IPS DF 6.9 (cell line): Measurements from ENCODE around the gene EXOSC10.

Experiments
- DNase-seq: peaks from one replicate; pipeline ENCODE4 v3.0.0-alpha.2; 2013; ENCODE audit warnings: low read depth, low spot score
- H3K27ac ChIP-seq: one replicate; pipeline ENCODE4 v1.5.1; 2013; ENCODE audit warnings: low read length, control low read depth
- H3K27me3 ChIP-seq: 2 replicates; pipeline ENCODE4 v1.6.1; 2013; ENCODE audit warnings: mild to moderate bottlenecking, low read length; ENCODE audit not compliant: control insufficient read depth, insufficient read depth
- H3K36me3 ChIP-seq: 2 replicates; pipeline ENCODE4 v1.6.1; 2013; ENCODE audit warnings: low read length; ENCODE audit not compliant: control insufficient read depth, insufficient read depth
- H3K4me1 ChIP-seq: 2 replicates; pipeline ENCODE4 v1.6.1; 2013; ENCODE audit warnings: low read length; ENCODE audit not compliant: control insufficient read depth, insufficient read depth
- H3K4me3 ChIP-seq: 2 replicates; pipeline ENCODE4 v1.5.1; 2013; ENCODE audit warnings: mild to moderate bottlenecking, low read length
- H3K9me3 ChIP-seq: 2 replicates; pipeline ENCODE4 v1.6.1; 2013; ENCODE audit warnings: low read length, inconsistent platforms; ENCODE audit not compliant: control insufficient read depth, insufficient read depth
- WGBS: extraction: QIAGEN DNeasy Blood & Tissue Kit; methylation state at CpG from one replicate; pipeline ENCODE4 v1.1.7; 2013; ENCODE audit warnings: mixed read lengths, missing lambda C conversion rate; ENCODE audit not compliant: insufficient read length, insufficient coverage; 5-methylcytosine and 5-hydroxymethylcytosine counted together

The EXOSC10 gene

DNA sequence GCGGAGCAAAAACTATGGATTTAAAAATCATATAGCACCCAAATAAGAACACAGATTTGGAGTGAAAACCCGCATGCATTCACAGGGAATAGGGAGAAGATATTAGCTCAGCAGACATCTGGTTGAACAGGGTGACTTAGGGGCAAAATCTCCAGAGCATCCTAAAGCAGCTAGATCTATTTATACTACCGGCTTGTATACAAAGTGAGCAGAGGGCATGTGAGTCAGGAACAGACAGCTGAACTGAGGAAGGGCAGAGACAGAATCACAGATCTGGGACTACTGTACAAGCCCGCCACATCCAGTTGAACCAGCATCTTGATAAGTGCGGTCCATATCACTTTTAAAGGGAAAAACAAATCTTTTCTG lies 35.2 kb upstream of the EXOSC10 start:
- peaks cover 37% of the 10 kb centered on the region for H3K36me3 ChIP-seq
- no CpG with 5 or more reads among the region's 5 CpGs for WGBS

DNA sequence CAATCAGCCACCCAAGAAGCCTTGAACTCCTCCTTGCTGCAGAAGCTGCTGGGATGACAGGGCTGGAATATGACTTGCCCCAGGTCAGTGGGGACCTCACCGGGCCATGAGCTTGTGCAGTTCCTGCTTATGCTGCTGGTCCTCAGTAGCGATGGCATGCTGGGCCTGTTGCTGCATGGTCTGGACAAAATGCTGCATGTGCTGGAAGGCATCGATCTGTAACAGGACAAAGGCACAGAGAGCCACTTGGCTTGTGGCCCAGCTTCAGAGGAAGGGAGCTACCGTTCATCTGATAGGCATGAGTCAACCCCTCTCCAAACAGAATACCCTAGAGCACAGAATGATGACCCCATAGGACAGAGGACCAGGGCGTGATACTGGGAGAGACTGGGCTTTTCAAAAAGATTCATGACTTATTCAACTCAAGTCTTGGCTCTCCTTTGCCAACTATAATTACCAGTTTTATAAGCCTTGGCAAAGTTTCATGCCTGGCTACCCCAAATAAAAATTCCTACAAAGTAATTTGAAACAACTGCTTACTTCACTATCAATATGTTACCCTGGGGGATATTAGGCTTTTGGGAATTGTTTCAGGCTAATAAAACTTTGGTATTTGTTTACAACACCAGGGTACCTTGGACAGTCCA lies 34.7 kb upstream of the EXOSC10 start:
- no peaks in the 10 kb centered on the region for H3K27me3 ChIP-seq
- H3K9me3 ChIP-seq = no peaks in the 10 kb centered on the region
- H3K4me3 ChIP-seq = no peak overlapping the region
- no CpG with 5 or more reads among the region's 5 CpGs for WGBS
- no peak overlapping the region for H3K27ac ChIP-seq
- no peak for DNase-seq
- no peaks in the 10 kb centered on the region for H3K4me1 ChIP-seq
- peaks cover 39% of the 10 kb centered on the region for H3K36me3 ChIP-seq

More for the DNA sequence above, 35.2 kb upstream of the EXOSC10 start:
- no peaks in the 10 kb centered on the region for H3K4me1 ChIP-seq
- H3K27ac ChIP-seq = no peak overlapping the region
- no peak overlapping the region for H3K4me3 ChIP-seq
- no peak for DNase-seq
- H3K27me3 ChIP-seq = no peaks in the 10 kb centered on the region
- H3K9me3 ChIP-seq = no peaks in the 10 kb centered on the region

DNA sequence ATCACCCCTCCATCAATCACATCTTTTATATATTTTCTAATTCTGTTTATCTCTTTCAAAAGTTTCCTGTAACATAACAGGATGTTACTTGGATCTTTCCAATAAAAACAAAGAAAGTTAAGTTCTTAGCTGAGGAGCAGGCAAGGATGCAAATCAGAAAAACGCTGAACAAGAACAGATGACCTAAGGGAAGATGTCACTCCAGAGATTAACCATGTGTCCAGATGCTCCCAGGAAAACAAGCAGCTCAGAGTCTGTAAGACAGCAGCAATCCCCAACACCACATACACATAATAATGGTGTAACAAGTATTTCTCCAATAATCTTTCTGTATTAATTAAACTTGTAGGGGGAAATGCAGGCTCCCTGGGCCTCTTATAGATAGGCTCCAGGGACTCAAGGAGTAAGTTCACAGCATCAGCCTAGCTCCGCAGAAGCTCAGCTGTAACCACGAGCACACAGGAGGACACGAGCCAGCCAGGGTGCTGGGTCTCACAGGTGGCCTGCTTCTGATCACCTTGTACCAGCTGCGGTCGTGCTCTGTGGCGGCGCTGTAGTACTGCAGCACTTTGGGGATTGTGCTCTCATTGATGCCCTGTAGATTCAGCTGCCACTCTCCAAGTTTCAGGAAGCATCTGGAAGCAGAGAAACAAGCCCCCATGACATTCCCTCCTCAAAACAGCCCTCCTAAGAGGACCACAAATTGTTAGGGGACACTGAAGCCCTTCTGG lies 33.1 kb upstream of the EXOSC10 start:
- no CpG with 5 or more reads among the region's 8 CpGs for WGBS
- no peak for DNase-seq
- H3K36me3 ChIP-seq = peaks cover 38% of the 10 kb centered on the region

DNA sequence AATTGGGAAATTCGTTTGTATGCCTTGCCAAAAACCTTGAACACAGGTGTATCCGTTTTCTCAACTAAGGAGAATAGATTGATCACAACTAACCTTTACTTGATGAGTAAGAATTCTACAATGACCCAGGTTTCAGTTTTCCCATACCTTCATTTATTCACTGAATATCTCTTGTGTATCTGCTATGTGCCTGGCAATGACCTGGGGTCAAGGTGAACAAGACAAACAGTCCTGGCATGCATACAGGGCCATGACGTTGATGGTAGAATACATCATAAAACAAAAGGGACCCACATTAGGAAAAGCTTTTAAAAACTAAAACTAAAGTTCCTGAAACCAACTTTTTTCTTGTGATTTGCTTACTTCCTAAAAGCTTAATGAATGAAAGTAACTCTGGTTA lies 32.1 kb upstream of the EXOSC10 start:
- Histone ChIP-seq H3K4me3 (no peak overlapping the region), H3K27me3 (no peaks in the 10 kb centered on the region), H3K9me3 (no peaks in the 10 kb centered on the region), H3K27ac (no peak overlapping the region), H3K4me1 (no peaks in the 10 kb centered on the region), H3K36me3 (peaks cover 46% of the 10 kb centered on the region)
- WGBS = no CpG with 5 or more reads among the region's 3 CpGs
- no peak for DNase-seq

More for the DNA sequence above, 33.1 kb upstream of the EXOSC10 start:
- H3K9me3 ChIP-seq = no peaks in the 10 kb centered on the region
- H3K4me1 ChIP-seq = no peaks in the 10 kb centered on the region
- no peaks in the 10 kb centered on the region for H3K27me3 ChIP-seq
- no peak overlapping the region for H3K27ac ChIP-seq
- H3K4me3 ChIP-seq = no peak overlapping the region

DNA sequence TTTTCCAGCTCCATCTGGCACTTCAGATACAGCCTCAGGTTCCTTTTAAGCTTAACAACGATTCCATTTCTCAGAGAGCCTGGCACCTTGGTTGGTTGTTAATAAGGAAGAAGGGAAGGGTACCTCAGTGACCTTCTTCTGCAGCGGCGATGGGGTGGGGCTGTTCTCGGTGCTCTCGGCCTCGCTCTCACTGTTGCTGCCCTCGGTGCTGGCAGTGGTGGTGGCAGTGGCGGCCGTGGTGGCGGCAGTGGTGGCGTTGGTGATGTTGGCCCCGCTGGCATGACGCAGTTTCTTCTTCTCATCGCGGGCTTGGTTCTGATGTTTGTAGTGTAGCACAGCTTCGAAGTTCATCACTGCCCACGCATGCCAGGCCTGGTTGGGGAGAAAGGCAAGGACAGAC lies 30.7 kb upstream of the EXOSC10 start:
- Histone ChIP-seq H3K27ac (no peak overlapping the region), H3K4me1 (no peaks in the 10 kb centered on the region), H3K4me3 (no peak overlapping the region), H3K27me3 (no peaks in the 10 kb centered on the region), H3K9me3 (no peaks in the 10 kb centered on the region), H3K36me3 (peaks cover 50% of the 10 kb centered on the region)
- WGBS = no CpG with 5 or more reads among the region's 17 CpGs
- DNase-seq = no peak

DNA sequence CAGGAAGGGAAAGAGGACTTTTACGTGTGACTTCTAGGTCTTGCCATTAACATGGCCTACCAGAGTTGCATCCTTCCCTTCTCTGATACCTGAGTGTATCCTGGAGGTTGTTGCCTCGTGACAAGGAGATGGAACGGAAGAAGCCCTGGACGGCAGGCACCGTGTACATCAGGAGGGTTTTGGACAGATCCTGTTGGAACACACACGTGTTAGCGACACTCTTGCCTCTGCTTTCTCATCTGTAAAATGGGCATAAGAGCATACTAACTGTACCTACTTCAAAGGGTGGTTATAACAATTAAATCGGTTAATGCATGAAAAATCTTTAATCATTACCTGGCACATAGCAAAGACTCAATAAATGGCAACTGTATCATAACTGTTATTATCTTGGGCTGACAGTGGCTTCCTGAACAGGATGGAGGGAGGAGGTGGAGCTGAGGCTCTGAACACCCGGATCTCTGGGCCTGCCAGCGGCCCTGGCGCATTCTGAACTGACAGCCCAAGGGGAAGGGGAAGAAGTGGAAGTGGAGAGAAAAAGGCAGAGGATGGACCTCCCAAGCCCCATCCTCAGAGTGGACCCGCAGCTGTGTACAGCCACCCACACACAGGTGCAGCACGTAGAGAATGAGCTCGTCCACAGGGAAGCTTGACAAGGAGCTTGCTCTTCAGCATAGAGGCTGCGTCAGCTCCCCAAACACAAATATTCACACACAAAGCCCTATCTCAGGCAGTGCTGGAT lies 30.2 kb upstream of the EXOSC10 start:
- DNase-seq = no peak
- H3K27me3 ChIP-seq = no peaks in the 10 kb centered on the region
- H3K4me3 ChIP-seq = no peak overlapping the region
- no peak overlapping the region for H3K27ac ChIP-seq
- no peaks in the 10 kb centered on the region for H3K9me3 ChIP-seq
- no peaks in the 10 kb centered on the region for H3K4me1 ChIP-seq
- peaks cover 53% of the 10 kb centered on the region for H3K36me3 ChIP-seq
- no CpG with 5 or more reads among the region's 15 CpGs for WGBS

DNA sequence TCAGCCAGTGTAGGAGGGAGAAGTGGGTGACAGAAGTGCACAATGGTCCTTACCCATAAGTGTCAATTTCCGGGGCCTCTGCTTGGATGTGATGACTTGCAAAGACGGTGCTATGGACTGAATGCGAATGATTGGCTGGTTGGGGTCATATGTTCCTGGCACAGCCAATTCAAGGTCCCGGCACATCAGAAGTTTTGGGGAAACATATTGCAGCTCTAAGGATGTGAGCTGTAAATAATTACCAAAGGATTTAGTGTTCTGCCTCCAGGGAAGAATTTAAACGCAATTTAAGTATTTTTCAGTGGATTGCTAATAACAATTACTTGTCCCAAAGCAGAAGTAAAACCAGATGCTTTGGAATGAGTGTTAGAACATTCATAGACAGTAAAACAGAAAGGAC lies 26.9 kb upstream of the EXOSC10 start:
- DNase-seq = no peak
- Histone ChIP-seq H3K4me3 (no peak overlapping the region), H3K27ac (no peak overlapping the region), H3K27me3 (no peaks in the 10 kb centered on the region), H3K36me3 (peaks cover 49% of the 10 kb centered on the region), H3K4me1 (no peaks in the 10 kb centered on the region), H3K9me3 (no peaks in the 10 kb centered on the region)
- WGBS = no CpG with 5 or more reads among the region's 5 CpGs

DNA sequence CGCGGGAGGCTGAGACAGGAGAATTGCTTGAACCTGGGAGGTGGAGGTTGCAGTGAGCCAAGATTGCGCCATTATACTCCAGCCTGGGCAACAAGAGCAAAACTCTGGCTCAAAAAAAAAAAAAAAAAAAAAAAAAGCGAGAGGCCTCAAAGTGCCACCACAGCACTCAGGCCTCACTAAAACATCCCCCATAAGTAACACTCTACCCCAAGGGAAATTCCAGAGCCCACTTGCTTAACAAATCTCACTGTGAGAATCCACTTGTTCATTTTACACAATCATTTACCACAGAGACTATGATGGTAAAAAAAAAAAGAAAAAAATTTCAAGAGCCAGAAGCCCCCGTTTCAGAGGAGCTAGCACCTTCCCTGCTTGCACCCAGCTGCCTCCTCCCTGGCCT lies 26.3 kb upstream of the EXOSC10 start:
- no peak for DNase-seq
- no peaks in the 10 kb centered on the region for H3K4me1 ChIP-seq
- no peaks in the 10 kb centered on the region for H3K27me3 ChIP-seq
- no peak overlapping the region for H3K4me3 ChIP-seq
- no peak overlapping the region for H3K27ac ChIP-seq
- no peaks in the 10 kb centered on the region for H3K9me3 ChIP-seq
- peaks cover 49% of the 10 kb centered on the region for H3K36me3 ChIP-seq
- no CpG with 5 or more reads among the region's 5 CpGs for WGBS

DNA sequence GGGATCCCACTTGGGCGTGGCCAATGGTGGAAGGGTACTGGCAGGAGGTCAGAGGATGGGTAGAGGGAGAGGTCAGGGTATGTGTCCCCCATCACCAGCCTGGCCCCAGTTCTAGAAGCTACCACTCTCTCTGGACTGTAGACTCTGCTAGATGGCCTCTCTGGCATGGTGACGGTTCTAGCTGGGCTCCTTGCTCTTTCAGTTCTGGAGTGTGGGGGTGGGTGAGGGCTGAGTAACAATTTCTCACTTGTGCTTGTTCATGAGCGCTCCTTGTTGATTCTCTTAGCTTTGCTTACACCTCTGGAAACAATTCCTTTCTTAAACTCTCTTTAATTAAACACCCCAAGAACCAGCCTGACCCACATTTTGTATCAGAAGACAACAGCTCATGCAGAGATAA lies 25.3 kb upstream of the EXOSC10 start:
- no CpG with 5 or more reads among the region's 3 CpGs for WGBS
- no peaks in the 10 kb centered on the region for H3K27me3 ChIP-seq
- no peak overlapping the region for H3K27ac ChIP-seq
- H3K9me3 ChIP-seq = no peaks in the 10 kb centered on the region
- DNase-seq = no peak
- H3K36me3 ChIP-seq = peaks cover 41% of the 10 kb centered on the region
- no peaks in the 10 kb centered on the region for H3K4me1 ChIP-seq
- H3K4me3 ChIP-seq = no peak overlapping the region

DNA sequence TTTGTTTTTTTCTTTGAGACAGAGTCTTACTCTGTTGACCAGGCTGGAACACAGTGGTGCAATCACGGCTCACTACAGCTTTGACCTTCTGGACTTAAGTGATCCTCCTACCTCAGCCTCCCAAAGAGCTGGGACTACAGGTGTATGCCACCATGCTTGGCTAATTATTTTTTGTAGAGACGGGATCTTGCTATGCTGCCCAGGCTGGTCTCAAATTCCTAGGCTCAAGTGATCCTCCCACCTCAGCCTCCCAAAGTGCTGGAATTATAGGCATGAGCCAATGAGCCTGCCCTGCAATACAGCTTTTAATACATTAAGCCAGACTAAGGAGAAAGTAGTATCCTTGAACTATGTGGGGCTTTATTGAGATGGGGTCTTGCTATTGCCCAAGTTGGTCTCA lies 16.6 kb upstream of the EXOSC10 start:
- Histone ChIP-seq H3K4me3 (no peak overlapping the region), H3K27me3 (no peaks in the 10 kb centered on the region), H3K27ac (no peak overlapping the region), H3K36me3 (peaks cover 20% of the 10 kb centered on the region), H3K4me1 (no peaks in the 10 kb centered on the region), H3K9me3 (no peaks in the 10 kb centered on the region)
- WGBS = no CpG with 5 or more reads among the region's 2 CpGs
- no peak for DNase-seq
